ENCODE data around the gene ETNK2. TPM values are rescaled to one million over a fixed set of nuclear protein-coding genes. Genes with fewer than 3 reads are reported as not detected.
A peak's percentile ranks its signal among the peaks of the same experiment; 100 is the strongest.

Gene ETNK2
- total RNA-seq, 2 experiments from 2014 or later: not detected

DNA sequence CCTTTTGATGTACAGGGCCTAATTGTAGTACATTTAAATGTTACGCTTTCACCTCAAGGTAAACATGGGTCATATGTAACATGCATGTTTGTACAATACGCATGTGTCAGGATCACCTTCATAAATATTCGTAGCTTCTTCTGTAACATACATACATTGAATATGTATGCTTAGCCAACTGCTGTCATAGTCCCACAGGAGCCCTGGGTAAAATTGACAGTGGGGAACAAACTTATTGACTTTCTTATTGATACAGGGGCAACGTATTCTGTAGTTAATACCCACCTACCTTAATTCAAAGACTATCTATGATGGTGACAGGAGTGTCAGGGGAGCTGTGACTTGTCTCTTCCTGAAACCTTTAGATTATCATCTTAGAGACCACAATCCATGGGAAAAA is 18.0 kb upstream of the ETNK2 start:
- Mint-ChIP-seq H3K27me3 (peaks cover 3% of the 10 kb centered on the region), H3K27ac (no peak overlapping the region), H3K9me3 (ENCODE audit: low read depth) (peaks cover 16% of the 10 kb centered on the region), H3K4me1 (no peaks in the 10 kb centered on the region), H3K4me3 (no peak overlapping the region), H3K36me3 (peaks cover 3% of the 10 kb centered on the region)
- ATAC-seq: no peak
- CTCF ChIA-PET: interaction anchor here (1.2 kb wide), 1 partner anchor 37 kb away, joined by 3 read pairs; no protein-coding TSS in a partner anchor
- no peak for DNase-seq

DNA sequence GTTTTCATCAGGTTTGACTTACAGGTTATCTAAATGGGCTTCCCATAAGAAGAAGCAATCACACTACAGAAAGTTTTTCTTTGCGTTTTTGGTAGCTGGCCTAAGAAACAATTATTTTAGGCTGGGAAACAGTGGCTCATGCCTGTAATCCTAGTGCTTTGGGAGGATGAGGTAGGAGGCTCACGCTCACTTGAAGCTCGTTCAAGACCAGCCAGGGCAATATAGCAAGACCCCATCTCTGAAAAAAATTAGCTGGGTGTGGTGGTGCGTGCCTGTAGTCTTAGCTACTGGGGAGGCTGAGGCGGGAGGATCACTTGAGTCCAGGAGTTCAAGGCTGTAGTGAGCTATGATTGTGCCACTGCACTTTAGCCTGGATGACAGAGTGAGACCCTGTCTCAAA is 15.9 kb upstream of the ETNK2 start:
- ATAC-seq: no peak
- no peak for DNase-seq
- Mint-ChIP-seq H3K4me3 (no peak overlapping the region), H3K4me1 (no peaks in the 10 kb centered on the region), H3K9me3 (ENCODE audit: low read depth) (peaks cover 16% of the 10 kb centered on the region), H3K27me3 (peaks cover 3% of the 10 kb centered on the region), H3K36me3 (peaks cover 3% of the 10 kb centered on the region), H3K27ac (no peak overlapping the region)
- CTCF ChIA-PET: interaction anchor here (2.5 to 3.1 kb wide), 2 partner anchors 196 to 230 kb away, joined by 7 to 16 read pairs; no protein-coding TSS in a partner anchor

DNA sequence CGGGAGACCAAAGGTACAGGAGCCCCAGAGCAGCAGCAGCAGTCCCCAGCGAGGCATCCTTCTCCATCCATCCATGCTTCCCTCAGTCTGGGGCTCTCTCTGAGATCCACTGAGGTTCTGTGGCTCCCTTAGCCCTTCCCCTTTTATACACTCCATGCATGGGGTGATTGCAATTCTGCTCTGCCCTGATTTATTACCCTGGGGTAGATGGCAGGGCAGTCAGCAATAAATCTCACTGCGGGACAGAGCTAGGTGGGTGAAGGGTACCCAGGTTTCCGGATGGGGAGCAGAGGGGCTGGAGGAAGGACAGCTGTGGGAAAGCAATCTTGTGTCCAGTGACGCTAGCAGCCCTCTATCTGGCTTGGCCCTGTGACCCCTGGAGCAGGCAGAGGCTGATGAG is 14.4 kb upstream of the ETNK2 start, which contains the start of gene REN:
REN (minus strand) TSS at position 119 of the 400 bp plus-strand sequence; CDS start at position 75, 44 bp downstream.
- CTCF ChIA-PET: interaction anchor here (1.1 to 3.1 kb wide), 4 partner anchors 38 to 265 kb away, joined by 3 to 16 read pairs (median 5); no protein-coding TSS in a partner anchor
- H3K9me3 Mint-ChIP-seq (ENCODE audit: low read depth): peaks cover 8% of the 10 kb centered on the region
- DNase-seq: no peak

DNA sequence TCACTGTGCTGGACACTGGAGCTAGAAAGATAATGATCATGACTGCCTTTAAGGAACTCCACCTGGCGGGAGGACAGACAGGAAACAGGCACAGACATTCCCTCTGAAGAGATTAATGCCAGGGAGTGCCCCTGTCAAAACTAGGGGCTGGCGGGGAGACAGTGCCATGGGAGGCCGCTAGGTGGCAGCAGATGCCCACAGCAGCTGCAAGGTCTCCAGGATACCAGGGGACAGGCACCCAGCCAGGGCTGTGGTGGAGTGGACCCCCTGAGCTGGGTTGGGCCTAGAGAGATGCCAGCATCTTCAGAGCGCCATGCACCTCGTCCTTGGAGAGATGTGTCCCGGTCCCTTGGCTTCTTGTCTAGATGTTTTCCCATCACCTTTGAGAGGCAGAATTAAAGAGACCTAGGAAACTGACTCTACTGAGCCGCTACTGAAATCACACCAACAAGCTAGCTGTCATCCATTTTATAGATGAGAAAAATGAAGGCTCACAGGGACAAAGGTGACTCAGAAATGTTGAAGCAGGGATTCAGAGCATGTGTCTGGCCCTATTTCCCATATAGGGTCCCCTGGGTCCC is 10.7 kb upstream of the ETNK2 start:
- H3K4me3 Mint-ChIP-seq: no peak overlapping the region
- H3K4me1 Mint-ChIP-seq: no peaks in the 10 kb centered on the region
- CTCF ChIA-PET: interaction anchor here (0.6 to 4.4 kb wide), 28 partner anchors 8 to 644 kb away, joined by 3 to 39 read pairs (median 4); partner anchors contain the start of genes ETNK2 and PLEKHA6
- DNase-seq (peak; percentile 80), ATAC-seq (peak; percentile 88)
- no peaks in the 10 kb centered on the region for H3K36me3 Mint-ChIP-seq
- no peaks in the 10 kb centered on the region for H3K9me3 Mint-ChIP-seq (ENCODE audit: low read depth)
- no peak overlapping the region for H3K27ac Mint-ChIP-seq
- H3K27me3 Mint-ChIP-seq: peaks cover 3% of the 10 kb centered on the region

More for the DNA sequence above, 14.4 kb upstream of the ETNK2 start, which contains the start of gene REN:
- Mint-ChIP-seq H3K36me3 (peaks cover 2% of the 10 kb centered on the region), H3K4me3 (no peak within 1 kb of the TSS), H3K27me3 (peaks cover 3% of the 10 kb centered on the region), H3K27ac (no peak within 1 kb of the TSS), H3K4me1 (no peaks in the 10 kb centered on the region)
- ATAC-seq: no peak

DNA sequence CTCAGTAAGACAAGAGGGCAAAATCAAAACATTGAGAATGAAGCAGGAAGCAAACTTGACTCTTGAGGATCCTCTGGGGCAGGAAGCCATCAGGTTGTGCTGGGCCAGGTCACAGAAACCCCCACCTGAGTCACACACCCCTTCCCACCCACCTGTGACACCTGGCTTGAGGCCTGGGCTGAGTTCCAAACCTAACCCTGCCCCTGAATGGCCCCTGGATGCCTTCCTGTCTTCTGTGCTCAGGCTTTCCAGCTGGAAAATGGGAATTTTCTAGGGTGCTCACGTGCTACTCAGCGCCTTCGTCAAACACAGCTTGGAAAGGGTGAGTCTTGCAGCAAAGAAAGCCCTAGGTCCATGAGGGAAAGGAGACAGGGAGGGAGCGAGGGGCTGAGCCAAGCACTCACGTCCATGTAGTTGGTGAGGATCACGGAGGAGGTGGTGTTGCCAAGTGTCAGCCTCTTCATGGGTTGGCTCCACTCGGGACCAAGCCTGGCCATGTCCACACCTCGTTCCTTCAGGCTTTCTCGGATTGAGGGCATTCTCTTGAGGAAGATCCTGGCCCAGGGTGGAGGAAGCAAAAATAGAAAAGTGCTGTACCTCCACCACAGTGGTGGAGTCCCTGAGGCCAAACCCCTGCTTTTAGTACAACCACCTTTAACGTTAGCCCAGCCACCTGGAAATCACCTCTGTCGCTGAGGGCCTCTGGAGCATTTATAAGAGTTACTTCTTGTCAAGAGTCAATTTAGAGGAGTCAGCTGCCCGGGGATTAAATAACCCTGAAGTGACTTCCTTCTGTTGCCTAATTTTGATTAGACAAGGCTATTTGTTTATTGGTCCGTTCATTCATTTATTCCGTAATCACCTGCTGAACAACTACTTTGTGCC is 10.0 kb upstream of the ETNK2 start:
- H3K27ac Mint-ChIP-seq: no peak overlapping the region
- H3K27me3 Mint-ChIP-seq: peaks cover 3% of the 10 kb centered on the region
- H3K9me3 Mint-ChIP-seq (ENCODE audit: low read depth): no peaks in the 10 kb centered on the region
- CTCF ChIA-PET: interaction anchor here (0.9 to 4.4 kb wide), 19 partner anchors 11 to 645 kb away, joined by 3 to 39 read pairs (median 5); partner anchors contain the start of genes ETNK2 and PLEKHA6
- no peak for ATAC-seq
- no peak overlapping the region for H3K4me3 Mint-ChIP-seq
- DNase-seq: no peak
- H3K36me3 Mint-ChIP-seq: no peaks in the 10 kb centered on the region
- H3K4me1 Mint-ChIP-seq: no peaks in the 10 kb centered on the region

DNA sequence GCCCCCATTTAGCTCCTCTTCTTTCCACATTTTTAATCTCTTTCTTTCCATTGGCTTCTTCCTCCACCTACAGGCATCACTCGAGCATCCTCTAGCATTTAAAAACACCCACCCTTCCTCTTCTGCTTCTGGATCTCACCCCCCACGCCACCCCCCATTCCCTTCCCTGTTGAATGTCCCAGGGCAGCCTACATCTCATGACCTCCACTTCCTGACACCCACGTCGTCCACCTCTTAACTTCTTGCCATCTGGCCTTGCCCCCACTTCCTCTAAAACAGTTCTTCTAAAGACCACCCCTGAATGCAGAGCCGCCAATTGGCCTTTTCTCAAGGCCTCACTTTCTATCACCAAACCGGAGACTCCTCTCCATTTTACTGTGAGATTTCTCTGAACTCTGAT is 6.1 kb upstream of the ETNK2 start:
- Mint-ChIP-seq H3K36me3 (no peaks in the 10 kb centered on the region), H3K4me1 (no peaks in the 10 kb centered on the region), H3K4me3 (no peak overlapping the region), H3K27me3 (peaks cover 3% of the 10 kb centered on the region), H3K9me3 (ENCODE audit: low read depth) (no peaks in the 10 kb centered on the region), H3K27ac (no peak overlapping the region)
- CTCF ChIA-PET: interaction anchor here (2.6 kb wide), 1 partner anchor 206 kb away, joined by 8 read pairs; no protein-coding TSS in a partner anchor
- no peak for ATAC-seq
- DNase-seq: no peak

DNA sequence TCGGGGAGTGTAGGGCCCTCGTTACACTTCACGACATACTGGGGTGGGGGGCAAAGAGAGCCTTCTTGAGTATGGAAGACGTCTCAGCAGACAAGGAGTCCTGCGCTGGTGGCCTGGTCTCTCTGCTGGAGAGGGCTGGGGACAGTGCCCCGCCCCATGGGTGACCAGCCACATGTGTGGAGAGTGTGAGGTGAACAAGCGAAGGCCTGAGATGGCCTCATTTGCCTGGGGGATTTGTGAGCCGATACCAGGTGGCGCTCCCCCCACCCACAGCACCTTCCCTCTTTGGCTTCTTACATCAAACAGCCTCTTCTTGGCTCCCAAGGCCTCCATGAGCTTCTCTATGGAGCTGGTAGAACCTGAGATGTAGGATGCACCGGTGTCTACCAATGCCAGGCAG is 4.0 kb upstream of the ETNK2 start:
- no peak overlapping the region for H3K27ac Mint-ChIP-seq
- H3K36me3 Mint-ChIP-seq: no peaks in the 10 kb centered on the region
- H3K4me3 Mint-ChIP-seq: no peak overlapping the region
- no peaks in the 10 kb centered on the region for H3K4me1 Mint-ChIP-seq
- no peaks in the 10 kb centered on the region for H3K9me3 Mint-ChIP-seq (ENCODE audit: low read depth)
- ATAC-seq (no peak), DNase-seq (no peak)
- CTCF ChIA-PET: no interaction called here
- peaks cover 11% of the 10 kb centered on the region for H3K27me3 Mint-ChIP-seq

DNA sequence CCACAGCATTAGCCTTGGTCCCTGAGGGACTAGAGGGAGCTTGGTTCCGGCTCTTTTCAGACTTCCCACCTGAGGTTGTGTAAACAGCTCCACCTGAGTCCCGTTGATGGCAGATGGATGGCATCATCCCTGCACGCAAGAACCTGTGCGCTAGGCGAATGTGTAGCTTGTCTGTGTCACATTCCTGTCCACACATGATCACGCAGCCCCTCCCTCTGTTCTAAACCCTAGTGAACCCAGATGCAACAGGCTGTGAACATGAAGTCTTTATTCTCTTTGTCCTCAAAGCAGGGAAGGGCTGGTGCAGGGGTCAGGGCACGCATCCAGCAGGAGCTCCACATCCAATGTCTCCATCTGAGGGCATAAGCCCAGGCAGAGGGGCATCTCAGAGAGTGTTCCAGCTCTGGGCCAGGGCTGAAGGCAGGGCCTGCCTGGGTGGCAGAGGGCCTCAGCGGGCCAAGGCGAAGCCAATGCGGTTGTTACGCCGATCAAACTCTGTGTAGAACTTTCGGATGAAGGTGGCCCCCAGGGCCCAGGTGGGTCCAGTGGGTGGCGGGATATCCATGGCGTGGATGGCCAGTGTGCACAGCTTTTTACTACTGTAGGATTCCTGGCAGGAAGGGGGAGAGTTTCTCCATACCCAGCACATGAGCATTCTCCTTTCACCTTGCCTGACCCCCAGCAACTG is 2.9 kb upstream of the ETNK2 start:
- no peaks in the 10 kb centered on the region for H3K4me1 Mint-ChIP-seq
- ATAC-seq: no peak
- H3K9me3 Mint-ChIP-seq (ENCODE audit: low read depth): no peaks in the 10 kb centered on the region
- H3K4me3 Mint-ChIP-seq: no peak overlapping the region
- H3K27me3 Mint-ChIP-seq: peaks cover 20% of the 10 kb centered on the region
- CTCF ChIA-PET: interaction anchor here (0.8 kb wide), 1 partner anchor 9 kb away, joined by 5 read pairs; no protein-coding TSS in a partner anchor
- H3K36me3 Mint-ChIP-seq: no peaks in the 10 kb centered on the region
- no peak overlapping the region for H3K27ac Mint-ChIP-seq
- no peak for DNase-seq

DNA sequence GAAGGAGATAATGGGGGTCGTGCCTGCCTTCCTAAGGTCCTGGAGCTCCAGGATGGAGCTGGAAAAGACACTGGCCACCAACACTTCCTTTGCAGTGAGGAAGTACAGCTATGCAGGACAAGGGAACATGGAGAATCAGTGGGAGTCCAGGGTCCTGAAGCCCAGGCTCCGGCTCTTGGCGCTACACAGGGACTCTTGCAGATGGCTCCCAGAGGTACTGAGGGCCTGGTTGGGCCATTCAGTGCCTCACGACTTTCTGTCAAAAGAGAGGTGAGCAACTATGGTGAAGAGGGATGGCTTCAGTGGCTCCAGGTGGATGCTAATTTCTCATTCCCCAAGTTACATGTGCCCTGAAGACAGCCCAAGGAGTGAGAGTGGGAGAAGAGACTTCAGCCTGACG is 1.8 kb upstream of the ETNK2 start:
- Mint-ChIP-seq H3K4me3 (no peak overlapping the region), H3K9me3 (ENCODE audit: low read depth) (no peaks in the 10 kb centered on the region), H3K27ac (no peak overlapping the region), H3K36me3 (no peaks in the 10 kb centered on the region), H3K4me1 (no peaks in the 10 kb centered on the region), H3K27me3 (peaks cover 20% of the 10 kb centered on the region)
- CTCF ChIA-PET: interaction anchor here (1.2 kb wide), 1 partner anchor 10 kb away, joined by 4 read pairs; no protein-coding TSS in a partner anchor
- ATAC-seq (no peak), DNase-seq (no peak)

DNA sequence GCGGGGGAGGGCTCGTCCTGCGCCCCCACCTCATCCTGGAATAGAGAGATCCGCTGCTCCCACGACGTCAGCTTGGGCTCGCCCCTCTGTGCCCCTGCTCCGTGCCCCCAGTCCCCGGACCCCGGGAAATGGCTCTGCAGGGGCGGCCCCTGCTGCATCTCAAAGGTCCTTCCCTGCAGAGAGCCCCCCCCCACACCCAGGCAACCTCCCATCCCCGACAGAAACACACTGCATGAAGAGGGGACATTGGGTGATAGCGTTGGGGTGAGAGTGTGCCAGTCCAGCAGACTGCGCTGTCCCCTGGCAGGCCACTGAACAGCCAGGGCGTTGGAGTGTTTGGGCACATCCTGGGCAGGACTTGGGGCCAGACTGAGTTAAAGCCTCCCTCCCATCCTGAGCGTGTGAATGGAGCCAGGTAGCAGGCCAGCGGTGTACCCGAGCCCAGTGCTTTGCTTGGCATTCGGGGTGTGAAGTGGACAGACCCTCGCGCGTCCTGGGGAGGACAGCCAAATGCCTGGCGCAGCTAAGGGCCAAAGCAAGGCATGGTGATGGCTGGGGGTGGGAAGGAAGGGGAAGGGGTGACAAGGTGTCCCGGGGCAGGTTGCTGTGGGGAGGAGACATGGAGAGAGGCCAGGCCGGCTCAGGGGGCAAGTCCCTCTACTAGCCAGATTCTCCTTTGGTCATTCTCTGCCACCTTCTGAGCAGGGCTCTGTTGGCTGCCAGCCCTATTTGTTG is 633 bp upstream of the ETNK2 start:
- no peak for ATAC-seq

DNA sequence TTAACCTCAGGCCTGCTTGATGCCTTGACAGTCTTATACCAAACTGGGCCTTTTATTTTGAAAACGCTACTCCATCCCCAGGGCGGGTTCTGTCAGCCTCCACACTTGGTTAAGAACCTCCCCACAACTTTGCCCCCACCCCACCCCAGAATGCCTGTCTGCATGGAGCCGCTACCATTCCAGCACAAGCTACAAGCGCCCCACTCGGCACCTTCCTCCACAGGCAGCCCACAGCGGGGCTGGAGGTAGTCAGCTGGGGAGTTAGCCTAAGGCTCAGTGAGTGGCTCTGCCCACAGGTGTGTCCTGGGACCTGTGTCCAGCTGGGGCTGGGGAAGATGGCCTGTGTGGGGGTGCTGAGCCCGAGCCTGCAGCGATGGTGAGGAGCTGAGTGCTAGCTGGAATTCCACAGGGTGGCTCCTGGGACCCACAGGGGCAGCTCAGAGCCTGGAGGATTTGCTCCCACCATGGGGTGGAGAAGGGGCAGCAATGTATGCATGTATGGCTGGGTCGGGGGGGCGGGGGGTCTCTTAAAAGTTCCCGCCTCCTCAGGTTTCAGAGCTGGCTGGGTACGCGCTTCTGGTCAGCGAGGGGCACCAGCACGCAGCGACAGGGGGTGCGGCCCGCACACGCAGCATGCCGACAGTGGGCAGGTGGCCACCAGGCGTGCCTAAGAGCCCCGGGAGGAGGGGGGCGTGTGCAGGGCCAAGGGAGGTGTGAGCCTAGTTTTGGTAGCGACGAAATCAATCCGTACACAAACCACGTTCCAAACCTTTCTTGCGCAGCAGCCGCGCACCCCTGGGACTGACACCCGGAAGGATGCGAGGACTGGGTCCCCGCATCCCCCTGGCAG is 917 bp downstream of the ETNK2 start:
- Mint-ChIP-seq H3K36me3 (no peaks in the 10 kb centered on the region), H3K9me3 (ENCODE audit: low read depth) (no peaks in the 10 kb centered on the region), H3K27me3 (peaks cover 20% of the 10 kb centered on the region), H3K4me3 (no peak overlapping the region), H3K27ac (no peak overlapping the region), H3K4me1 (no peaks in the 10 kb centered on the region)
- DNase-seq: no peak
- ATAC-seq: no peak
- CTCF ChIA-PET: interaction anchor here (0.9 to 2.6 kb wide), 3 partner anchors 9 to 213 kb away, joined by 3 to 8 read pairs (median 3); no protein-coding TSS in a partner anchor

More for the DNA sequence above, 633 bp upstream of the ETNK2 start:
- Mint-ChIP-seq H3K9me3 (ENCODE audit: low read depth) (no peaks in the 10 kb centered on the region), H3K36me3 (no peaks in the 10 kb centered on the region), H3K27ac (no peak overlapping the region), H3K4me1 (no peaks in the 10 kb centered on the region), H3K27me3 (peaks cover 20% of the 10 kb centered on the region), H3K4me3 (peak overlapping the region; percentile 31)
- CTCF ChIA-PET: interaction anchor here (0.7 to 2.6 kb wide), 4 partner anchors 11 to 292 kb away, joined by 3 to 8 read pairs (median 4); no protein-coding TSS in a partner anchor
- DNase-seq: no peak

All from activated CD8-positive, alpha-beta memory T cell treated with anti-CD3 and anti-CD28 coated beads, Interleukin-2, amount 10 ng/mL, durations not matched to agents 7 days and 5 days (primary cell).